Mammary epithelial cell (primary cell): ENCODE data around the gene LRRC52.

Source experiments
- CTCF ChIP-seq, 2 donors: IDR thresholded peaks in 1 of 2; conservative IDR thresholded peaks in 1 of 2; 2 replicates each; pipeline ENCODE4 v1.5.1; 2011 to 2012; ENCODE audit warnings: inconsistent platforms in 2 of 2, low read length in 2 of 2, mild to moderate bottlenecking in 2 of 2, control low read depth in 1 of 2, low read depth in 1 of 2; ENCODE audit not compliant: insufficient read depth in 1 of 2; ENCODE audit errors: extremely low read depth in 1 of 2
- EZH2 ChIP-seq: IDR thresholded peaks from 2 replicates; pipeline ENCODE4 v1.6.1; 2012; ENCODE audit warnings: low read length, inconsistent platforms, borderline replicate concordance

- TF ChIP-seq CTCF (conservative IDR thresholded peaks at IDR 0.05 in 1 of 2, IDR thresholded peaks at IDR 0.05 in 1 of 2; ENCODE audit: extremely low read depth in 1 of 2, insufficient read depth in 1 of 2, low read depth in 1 of 2, low read length in 2 of 2) (no peak), EZH2 (no peak)
These were observed 7.7 kb downstream of the LRRC52 start for GRCh38 chr1:165551469-165551868.
